ENCODE results near the gene SLAIN2.
A peak's percentile ranks its signal among the peaks of the same experiment; 100 is the strongest.
"Not testable (repeated sequence)": the region's sequence is repeated elsewhere in the genome, so short reads cannot be mapped to it uniquely, and the experiment has no call there.

Gene SLAIN2

DNA sequence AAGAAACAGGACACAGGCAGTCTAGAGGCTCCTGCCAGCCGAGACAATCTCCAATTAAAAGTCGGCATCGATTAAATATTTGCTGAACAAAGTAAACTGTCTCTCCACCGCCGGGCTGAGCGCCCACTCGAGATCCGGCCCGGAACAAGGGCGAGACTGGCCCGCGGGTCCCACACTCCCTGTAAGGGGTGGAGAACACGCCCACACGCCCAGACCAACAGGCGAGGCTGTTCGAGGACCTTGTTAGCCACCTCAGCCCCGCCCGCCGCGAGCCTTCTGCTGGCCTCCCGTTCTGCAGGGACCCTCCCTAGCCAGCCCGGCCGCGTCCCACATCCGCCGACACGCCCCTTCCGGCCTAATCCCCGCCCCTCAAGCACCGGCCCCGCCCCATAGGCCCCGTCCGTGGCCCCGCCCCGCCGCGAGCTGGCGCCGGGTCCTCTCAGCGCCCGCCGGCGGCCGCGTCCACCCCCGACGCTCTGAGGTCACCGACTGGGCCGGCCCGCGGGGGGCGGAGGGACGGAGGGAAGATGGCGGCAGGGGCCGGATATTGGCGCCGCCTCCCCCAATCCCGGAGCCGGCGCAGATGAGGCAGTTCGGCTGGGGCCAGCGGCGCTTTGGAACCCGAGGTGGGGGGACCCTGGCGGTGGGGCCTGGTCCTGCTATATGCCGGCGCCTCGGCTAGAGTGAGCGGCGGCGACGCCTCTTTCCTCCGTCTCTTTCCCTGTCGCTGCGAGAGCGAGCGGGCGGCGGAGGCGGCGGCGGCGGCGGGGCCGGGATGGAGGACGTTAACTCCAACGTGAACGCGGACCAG lies at the start of gene SLAIN2:
Gene SLAIN2 (plus strand): TSS at position 565 of the 811 bp plus-strand sequence. CDS start 211 bp downstream, at position 776.
- peak; percentile 99 for DNase-seq

DNA sequence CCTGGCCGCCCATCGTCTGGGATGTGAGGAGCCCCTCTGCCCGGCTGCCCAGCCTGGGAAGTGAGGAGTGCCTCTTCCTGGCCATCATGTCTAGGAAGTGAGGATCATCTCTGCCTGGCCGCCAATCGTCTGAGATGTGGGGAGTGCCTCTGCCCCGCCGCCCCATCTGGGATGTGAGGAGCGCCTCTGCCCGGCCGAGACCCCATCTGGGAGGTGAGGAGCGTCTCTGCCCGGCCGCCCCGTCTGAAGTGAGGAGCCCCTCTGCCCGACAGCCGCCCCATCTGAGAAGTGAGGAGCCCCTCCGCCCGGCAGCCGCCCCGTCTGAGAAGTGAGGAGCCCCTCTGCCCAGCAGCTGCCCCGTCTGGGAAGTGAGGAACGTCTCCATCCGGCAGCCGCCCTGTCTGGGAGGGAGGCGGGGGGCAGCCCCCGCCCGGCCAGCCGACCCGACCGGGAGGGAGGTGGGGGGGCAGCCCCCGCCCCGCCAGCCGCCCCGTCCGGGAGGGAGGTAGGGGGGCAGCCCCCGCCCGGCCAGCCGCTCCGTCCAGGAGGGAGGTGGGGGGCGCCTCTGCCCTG lies 49.0 kb upstream of the SLAIN2 start:
- DNase-seq = not testable (repeated sequence)

DNA sequence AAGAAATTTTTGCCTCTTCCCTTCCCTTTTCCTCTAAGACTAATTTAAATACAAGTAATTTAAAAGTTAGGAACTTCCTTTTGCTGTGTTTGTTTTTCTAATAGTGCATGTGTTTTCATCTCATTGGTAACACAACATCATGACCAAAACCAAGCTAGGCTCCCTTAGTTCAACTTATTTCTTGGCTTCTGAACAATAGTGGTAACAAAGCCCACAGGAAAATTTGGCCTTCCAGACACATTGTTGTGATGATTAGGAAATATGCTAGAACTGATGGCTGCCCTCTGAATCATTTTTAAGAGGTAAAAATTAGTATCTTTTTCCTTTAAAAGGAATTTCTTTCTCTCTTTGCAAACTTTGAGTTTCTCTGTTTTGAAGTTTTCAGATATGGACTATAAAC lies 46.2 kb upstream of the SLAIN2 start:
- DNase-seq = no peak

DNA sequence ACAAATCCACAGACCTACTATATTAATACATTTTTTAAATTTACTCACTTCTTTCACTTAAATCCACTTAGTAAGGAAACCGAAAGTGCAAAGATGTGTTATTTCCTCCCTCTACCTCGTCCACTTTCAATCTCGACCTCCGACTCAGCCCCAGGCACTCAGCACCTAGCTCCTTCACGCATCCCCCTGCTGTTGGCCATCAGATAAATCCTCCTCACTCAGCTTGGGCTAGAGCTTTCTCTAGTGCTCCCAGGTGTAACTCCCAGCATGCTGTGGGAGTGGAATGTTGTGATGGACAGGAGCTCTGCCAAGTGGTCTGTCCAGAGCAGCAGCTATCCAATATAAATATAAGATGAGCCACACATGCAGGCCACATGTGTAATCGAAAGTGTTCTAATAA lies 45.0 kb upstream of the SLAIN2 start:
- DNase-seq = peak; percentile 40

DNA sequence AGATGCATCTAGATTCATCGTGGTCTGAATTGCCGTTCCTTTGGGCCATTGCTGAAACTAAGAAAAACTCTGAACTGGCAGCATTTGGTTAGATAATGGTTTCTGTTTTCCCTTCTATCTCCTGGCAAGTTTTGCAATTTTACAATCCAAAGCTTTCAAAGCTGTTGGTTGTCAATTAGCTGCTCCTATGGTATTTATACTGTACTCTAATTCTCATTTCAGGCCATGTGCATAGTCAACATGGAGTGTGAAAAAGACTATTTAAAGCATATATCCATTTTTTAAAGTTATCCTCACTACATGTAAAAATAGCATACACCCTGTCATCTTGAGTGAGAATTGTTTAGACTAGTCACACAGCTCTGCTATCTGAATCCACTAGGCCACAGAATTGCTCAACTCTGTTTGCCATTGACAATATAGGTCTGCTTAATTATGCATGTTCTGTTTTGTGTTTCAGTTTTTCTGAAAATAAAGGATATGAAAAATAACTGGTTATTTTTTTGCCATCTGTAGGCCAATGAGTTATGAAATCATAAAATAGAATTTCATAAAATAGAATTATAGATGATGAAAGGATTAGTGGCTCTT lies 44.0 kb upstream of the SLAIN2 start:
- DNase-seq = no peak

DNA sequence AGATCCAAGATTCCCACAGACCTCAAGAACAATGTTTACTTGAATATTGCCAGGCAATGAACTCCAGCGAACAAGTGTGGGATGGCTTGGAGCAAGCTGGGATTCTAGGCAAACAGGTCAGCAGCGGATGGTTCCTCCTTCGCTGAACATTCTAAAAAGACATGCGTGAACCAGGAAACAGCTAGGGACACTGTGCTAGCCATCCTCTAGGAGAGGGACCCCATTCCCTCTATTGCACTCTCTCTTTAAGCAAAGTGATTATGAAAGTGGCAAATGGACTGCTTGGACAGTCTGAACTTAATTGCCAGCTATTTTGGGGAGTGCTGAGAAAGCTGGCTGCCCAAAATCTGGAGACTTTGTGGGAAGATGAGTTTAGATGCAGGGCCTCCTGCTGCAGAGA lies 41.8 kb upstream of the SLAIN2 start:
- no peak for DNase-seq

DNA sequence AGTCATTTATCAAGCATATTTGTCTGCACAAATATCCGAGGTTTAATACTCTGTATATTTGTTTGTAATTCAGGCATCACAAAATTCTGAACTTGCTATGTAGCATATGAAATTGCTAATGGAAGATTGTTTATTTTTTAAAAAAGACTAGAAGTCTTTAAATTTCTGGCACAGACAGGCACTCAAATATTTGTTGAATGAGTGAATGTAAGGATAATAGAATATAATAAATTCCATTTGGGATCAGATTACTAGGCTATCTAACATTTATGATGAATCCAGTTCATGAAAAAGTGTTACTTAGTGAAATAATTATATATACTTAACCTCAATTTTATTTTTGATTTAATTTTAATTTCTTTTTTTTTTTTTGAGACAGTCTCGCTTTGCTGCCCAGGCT lies 41.3 kb upstream of the SLAIN2 start:
- DNase-seq = no peak

DNA sequence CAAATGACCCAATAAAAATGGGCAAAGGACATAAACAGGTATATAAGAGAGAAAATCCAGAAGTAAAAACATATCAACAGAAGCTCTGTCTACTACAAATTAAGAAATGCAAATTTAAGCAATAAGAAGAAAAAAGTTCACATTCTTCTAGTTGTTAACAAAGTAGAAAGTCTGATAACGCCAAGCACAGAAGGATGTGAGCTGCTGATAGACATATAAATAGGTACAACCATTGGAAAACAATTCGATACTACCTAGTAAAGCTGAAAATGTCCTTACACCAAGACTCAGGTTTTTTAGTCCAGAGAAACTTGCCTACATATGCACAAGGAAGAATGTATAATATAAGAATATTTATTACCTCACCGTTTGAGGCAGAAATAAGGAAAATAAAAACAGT lies 35.8 kb upstream of the SLAIN2 start:
- no peak for DNase-seq

DNA sequence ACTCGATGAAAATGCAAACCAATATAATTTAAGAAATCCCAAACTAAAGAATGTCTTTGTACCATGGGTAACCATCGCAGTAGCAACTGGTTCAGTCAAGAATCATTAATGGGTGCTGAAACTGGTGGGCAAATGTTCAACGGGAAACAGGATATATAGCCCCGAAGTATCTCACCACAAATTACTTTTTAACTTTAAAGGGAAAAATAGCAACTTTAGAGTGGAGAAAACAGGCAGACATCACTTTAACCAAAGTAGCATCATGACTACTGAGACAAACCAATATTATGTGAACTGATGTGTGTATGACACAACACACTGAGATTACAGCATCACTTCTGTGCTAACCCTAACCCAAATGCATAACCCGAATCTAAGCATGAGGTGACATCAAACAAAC lies 33.8 kb upstream of the SLAIN2 start:
- DNase-seq = no peak

DNA sequence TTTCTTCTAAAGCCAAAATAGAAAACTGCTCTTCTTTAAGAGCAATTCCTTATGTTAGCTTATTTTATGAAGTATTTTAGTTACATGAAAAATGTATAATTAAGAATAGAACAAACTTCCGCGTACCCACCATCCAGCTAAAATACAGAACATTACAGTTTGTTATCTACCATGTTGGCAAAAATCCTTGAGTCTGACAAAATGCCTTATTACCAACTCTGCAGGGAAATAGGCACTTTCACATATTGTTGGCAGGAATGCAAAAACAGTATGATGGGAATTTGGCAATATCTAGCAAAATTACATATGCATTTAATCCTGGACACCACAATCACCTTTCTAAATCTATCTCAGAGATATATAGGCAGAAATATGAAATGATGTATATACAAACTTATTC lies 32.4 kb upstream of the SLAIN2 start:
- DNase-seq = no peak

DNA sequence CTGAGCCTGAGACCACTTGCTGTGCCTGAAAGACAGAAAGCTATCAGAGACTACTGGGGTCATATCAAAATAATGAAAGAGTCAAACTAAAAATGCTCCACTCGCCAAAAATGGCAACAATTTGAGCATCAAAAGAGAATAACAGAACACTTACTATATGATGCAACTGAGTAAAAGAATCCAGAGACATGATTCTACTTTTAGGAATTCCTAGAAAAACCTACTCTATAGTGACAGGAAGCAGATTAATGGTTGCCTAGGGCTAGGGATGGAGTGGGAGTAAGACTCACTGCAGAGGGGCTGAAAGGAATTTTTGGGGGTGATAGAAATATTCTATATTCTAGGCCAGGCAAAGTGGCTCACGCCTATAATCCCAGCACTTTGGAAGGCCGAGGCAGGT lies 29.4 kb upstream of the SLAIN2 start:
- no peak for DNase-seq

DNA sequence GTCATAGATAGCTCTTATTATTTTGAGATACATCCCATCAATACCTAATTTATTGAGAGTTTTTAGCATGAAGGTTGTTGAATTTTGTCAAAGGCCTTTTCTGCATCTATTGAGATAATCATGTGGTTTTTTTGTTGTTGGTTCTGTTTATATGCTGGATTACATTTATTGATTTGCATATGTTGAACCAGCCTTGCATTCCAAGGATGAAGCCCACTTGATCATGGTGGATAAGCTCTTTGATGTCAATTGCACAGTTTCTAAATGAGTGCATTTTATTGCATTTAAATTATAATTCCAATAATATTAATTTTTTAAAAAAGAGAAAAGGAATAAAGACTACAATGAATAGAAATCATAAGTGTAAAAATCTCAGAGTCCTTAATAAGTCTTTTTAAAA lies 26.6 kb upstream of the SLAIN2 start:
- DNase-seq = not testable (repeated sequence)

DNA sequence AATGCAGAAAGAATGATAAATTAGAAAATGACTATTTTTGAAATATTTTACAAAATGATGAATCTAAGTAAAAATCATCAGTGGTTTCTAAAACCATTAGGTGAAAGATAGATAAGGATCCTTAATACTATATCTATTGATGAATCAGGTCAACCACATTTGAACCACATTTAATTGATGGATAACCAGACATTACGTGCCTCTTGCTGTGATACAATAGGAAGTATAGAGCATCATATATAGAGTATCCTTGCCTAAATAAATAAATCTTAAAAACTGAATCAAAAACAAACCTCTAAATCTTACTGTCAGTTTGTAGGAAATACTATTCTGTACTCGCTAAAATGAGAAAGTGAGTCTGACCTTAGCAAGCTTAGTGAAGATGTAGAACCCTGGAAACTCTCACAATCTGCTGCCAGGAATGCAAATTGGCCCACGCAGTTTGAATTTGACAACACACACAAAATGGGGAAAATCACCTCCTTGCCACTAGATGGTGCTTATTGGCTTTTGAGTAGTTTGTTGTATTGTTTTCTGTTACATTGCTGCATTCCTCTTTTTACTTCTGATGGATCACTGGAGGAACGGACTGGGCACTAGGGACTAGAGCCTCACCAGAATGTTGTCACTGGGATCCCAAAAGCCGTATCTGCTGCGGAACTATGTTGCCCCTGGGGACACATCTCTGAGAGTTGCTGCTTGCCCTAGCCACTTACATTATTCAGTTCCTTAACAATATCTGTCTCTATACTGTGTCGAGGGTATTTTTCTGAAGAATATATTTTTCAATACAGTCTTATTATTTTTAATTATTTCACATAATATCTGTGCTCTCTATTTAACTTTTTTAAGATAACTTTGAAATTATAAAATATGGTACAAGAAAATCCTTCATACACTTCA lies 25.4 kb upstream of the SLAIN2 start:
- no peak for DNase-seq

DNA sequence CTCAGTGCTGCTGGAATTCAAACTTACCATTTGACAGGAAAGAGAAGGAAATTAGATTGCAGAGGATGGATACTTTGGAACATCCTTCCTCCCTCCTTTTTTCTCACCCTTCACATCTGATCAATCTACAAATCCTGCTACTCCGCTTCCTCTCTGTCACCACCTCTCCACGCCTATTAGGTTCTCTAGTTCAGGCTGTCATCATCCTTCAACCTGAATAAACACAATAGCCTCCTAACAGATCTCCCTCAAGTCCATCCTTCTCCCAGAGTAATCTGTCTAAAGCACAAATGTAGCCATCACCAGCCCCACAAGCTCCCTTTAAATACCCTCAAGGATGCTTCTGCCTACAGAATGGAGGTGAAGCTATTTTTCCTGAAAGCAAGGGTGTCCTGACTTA lies 20.0 kb upstream of the SLAIN2 start:
- DNase-seq = no peak

DNA sequence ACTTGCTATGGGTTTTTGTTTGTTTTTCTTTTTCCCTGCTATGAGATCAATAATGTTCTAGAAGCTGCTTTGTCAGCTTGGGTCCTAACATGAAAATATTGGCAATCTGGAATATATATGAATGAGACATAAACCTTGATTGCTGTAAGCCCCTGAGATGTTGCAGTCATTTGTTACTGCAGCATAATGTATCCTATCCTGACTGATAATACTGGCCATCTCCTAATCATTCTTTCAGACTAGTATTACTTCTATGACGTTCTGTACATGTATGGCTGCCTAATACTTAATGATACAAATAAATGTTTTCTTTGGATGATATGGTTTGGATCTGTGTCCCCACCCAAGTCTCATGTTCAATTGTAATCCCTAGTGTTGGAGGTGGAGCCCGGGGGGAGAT lies 19.3 kb upstream of the SLAIN2 start:
- no peak for DNase-seq

DNA sequence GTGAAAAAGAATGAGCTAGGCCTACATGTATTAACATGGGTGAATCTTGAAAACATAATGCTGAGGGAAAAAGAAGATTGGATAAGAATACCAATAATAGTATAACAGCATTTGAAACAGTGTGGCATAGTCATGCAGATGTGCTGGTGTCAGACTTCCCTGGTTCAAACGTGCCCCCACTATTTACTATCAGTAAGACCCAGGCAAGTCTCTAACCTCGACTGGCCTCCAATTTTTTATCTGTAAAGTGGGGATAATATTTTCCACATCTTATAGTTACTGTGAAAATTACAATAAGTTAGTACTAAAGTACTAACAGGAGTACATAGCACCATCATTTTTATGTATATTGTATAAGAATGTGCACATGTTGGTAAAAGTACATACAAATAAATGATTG lies 17.0 kb upstream of the SLAIN2 start:
- DNase-seq = no peak

DNA sequence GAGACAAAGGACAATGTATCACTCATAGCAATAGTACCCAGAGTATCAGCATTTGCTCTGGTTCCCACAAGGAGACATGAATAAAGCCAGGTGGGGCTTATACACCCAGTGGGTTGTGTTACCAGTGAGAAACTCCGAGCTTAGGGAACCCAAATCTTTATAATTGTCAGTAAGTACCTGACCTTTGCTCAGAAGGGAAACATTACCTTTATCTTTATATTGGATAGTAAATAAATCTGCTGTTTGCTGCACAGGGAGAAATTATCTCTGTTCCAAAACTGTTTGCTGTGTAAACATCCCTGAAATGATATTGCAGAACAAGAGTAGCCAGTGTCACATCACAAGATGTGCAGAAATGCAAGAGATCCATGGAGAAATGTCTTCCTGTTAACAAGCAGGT lies 12.1 kb upstream of the SLAIN2 start:
- DNase-seq = no peak

DNA sequence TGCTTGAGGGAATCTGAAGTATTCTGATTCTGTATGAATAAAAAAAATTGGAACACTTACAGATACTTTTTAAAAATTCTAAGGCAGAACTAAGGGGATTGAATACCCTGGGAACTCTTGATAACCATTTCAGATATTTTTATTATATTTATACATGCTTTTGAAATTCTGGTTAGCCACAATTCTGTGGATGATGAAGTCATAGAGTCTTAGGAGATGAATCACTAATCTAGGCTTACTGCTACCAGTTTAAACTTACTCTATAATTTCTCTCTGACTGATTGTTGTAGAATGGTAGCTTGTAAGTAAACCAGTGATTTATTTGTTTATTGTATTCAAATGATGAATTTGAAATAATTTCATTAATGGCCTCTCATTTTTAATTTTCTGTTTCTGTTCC lies 11.4 kb upstream of the SLAIN2 start:
- no peak for DNase-seq

DNA sequence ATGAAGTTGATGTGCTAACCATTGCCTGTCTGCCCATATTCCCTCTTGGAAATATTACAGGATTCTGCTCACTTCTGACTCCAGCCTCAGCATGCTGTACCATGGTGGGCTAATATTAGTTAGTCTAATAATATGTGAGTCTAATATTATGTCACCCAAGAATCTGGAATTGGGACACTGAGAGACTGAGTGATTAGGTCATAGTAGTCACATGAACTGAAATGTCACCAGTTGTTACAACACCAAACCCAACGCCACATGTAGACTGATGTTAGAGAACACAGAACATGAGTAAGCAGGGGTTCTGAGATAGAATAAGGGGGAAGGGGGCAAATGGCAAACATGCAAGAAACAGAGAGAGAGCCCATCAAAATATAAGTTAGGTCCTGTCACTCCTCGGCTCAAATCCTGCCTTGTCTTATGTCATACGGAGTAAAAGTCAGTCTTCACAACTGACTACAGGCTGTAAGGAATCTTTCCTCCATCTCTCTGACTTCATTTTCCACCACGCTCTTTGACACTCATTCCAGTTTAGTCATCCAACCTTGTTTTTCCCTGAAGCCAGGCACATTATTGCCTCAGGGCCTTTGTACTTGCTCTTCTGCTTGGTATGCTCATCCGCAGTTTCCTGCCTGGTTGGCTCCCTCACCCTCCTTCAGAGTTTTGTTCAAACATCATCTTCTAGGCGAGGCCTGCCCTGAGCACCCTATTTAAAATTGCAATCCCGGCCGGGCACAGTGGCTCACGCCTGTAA lies 9.6 kb upstream of the SLAIN2 start:
- DNase-seq = no peak

DNA sequence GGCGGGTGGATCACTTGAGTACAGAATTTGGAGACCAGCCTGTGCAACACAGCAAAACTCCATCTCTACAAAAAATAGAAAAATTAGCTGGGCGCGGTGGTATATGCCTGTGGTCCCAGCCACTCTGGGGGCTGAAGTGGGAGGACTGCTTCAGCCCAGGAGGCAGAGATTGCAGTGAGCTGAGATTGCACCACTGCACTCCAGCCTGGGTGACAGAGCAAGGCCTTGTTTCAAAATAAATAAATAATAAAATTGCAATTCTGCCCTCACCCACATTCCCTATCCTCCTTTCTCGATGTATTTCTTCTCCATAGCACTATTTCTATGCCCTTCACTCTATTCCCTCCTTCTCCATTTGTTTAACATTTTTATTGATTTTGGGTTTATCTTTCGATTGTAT lies 8.7 kb upstream of the SLAIN2 start:
- DNase-seq = no peak

DNA sequence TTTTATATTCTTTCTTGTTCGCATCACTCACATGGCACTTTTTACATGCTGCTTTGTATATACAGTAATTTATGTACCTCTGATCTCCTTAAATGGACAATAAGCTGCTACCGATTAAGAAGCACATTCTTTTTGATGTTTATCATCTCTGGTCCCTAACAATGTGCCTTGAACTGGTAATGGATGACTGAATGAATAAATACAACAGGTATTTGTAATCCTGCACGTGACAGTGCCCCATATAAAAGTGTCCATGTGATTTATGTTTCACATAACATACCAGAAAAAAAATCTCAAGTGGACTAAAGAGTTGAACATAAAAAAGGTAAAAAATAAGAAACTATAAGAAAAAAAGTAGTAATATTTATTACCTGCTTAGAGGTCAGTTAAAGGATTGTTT lies 7.7 kb upstream of the SLAIN2 start:
- no peak for DNase-seq

DNA sequence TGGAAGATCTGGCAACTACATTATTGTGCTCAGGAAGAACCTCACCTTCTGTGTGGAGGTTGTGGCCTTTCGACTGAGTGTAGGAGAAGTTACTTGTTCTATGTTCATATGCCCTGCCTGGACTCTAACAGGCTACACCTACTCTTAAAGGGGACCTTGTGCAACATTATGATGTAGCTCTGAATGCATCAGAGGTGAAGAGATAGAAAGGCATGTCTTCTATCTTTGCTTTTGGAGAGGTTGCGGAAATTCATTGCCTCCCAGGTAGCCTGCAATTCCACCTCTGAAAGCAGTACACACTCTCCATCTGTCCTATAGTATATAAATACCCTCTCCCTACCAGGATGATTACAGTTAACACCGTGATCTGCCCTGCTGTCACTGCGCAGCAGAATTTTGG lies 7.1 kb upstream of the SLAIN2 start:
- DNase-seq = no peak

DNA sequence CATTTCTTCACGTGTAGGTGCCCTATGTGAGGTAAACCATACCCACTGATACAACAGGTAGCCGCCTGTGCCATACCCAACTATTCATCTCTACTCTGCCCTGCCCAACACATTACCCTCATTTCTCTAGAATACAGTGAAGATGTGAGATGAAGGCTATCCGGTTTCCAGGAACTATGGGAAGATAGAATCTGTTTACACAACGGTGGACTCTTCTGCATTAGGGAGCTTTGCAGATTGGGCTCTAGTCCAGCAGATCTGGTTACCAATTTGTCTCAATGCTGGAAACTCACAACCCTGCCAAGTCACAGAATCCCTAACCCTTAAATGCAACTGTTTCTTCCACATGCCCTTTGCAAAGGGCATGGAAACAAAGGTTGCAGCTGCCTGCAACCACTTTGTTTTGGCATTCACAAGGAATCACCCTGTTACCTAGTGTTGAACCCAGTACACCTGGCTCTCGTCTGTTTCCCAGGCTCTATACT lies 6.4 kb upstream of the SLAIN2 start:
- no peak for DNase-seq

All from NK-92 treated with Interleukin-12 subunit alpha and Interleukin-12 subunit beta, amount 100 ng/mL, for 24 hours (cell line).